Measurements from ENCODE around the gene TSPOAP1. TPM values are rescaled to one million over a fixed set of nuclear protein-coding genes. Genes with fewer than 3 reads are reported as not detected.

TSPOAP1 gene
- total and polyA plus RNA-seq, 10 of the 15 experiments (the other 5 are each of a cell fraction or from before 2014, with no cell fraction given) = 0.58 to 16.4 (median 4.2) TPM; not detected in 1

DNA sequence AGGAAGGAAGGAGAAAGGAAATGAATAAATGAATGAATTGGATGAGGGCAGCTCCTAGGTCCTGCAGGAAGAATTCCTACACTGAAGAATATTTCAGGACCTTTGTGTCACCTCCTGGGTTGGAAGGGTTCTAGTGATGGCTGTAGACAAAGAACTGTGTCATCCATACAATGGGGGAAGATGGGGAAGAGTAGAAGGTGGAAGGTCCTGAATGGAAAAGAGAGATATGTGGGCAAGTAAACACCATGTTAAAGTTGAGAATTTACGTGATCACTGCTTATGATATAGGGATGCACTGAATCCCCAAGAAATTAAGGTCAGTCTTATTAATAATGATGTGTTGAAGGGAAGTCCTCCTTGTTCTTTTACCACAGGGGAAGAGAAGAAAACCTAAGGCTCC lies 27.6 kb upstream of the TSPOAP1 start (continued):
- TF ChIP-seq, protein P1, sequence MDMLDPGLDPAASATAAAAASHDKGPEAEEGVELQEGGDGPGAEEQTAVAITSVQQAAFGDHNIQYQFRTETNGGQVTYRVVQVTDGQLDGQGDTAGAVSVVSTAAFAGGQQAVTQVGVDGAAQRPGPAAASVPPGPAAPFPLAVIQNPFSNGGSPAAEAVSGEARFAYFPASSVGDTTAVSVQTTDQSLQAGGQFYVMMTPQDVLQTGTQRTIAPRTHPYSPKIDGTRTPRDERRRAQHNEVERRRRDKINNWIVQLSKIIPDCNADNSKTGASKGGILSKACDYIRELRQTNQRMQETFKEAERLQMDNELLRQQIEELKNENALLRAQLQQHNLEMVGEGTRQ (IDR thresholded peaks at IDR 0.05; ENCODE audit: borderline replicate concordance, low read depth, low read length) = no peak
- TF ChIP-seq NR2F1 (conservative IDR thresholded peaks at IDR 0.05) = no peak
- TF ChIP-seq CEBPB (IDR thresholded peaks at IDR 0.05; ENCODE audit: borderline replicate concordance in 1 of 2, low read depth in 2 of 2, low read length in 2 of 2) = no peak
- TF ChIP-seq MYB (IDR thresholded peaks at IDR 0.05; ENCODE audit: borderline replicate concordance, low read depth, low read length) = no peak
- no peak for TF ChIP-seq SIN3A (IDR thresholded peaks at IDR 0.05; ENCODE audit: low read depth, low read length)
- TF ChIP-seq, protein P2, sequence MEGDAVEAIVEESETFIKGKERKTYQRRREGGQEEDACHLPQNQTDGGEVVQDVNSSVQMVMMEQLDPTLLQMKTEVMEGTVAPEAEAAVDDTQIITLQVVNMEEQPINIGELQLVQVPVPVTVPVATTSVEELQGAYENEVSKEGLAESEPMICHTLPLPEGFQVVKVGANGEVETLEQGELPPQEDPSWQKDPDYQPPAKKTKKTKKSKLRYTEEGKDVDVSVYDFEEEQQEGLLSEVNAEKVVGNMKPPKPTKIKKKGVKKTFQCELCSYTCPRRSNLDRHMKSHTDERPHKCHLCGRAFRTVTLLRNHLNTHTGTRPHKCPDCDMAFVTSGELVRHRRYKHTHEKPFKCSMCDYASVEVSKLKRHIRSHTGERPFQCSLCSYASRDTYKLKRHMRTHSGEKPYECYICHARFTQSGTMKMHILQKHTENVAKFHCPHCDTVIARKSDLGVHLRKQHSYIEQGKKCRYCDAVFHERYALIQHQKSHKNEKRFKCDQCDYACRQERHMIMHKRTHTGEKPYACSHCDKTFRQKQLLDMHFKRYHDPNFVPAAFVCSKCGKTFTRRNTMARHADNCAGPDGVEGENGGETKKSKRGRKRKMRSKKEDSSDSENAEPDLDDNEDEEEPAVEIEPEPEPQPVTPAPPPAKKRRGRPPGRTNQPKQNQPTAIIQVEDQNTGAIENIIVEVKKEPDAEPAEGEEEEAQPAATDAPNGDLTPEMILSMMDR (IDR thresholded peaks at IDR 0.05 in 2 of 3, conservative IDR thresholded peaks at IDR 0.05 in 1 of 3; ENCODE audit: control insufficient read depth in 2 of 3, extremely low read depth in 1 of 3, insufficient read depth in 1 of 3, low read depth in 3 of 3, low read length in 3 of 3) = no peak
- TF ChIP-seq, protein P3, sequence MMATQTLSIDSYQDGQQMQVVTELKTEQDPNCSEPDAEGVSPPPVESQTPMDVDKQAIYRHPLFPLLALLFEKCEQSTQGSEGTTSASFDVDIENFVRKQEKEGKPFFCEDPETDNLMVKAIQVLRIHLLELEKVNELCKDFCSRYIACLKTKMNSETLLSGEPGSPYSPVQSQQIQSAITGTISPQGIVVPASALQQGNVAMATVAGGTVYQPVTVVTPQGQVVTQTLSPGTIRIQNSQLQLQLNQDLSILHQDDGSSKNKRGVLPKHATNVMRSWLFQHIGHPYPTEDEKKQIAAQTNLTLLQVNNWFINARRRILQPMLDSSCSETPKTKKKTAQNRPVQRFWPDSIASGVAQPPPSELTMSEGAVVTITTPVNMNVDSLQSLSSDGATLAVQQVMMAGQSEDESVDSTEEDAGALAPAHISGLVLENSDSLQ (IDR thresholded peaks at IDR 0.05) = no peak
- TF ChIP-seq FOS (IDR thresholded peaks at IDR 0.05; ENCODE audit: borderline replicate concordance, extremely low read depth, insufficient read length) = no peak
- no peak for TF ChIP-seq EED (IDR thresholded peaks at IDR 0.05; ENCODE audit: low read depth)

Measured in GM12878 (cell line).